Measurements from ENCODE around the gene NPY.

The NPY gene

DNA sequence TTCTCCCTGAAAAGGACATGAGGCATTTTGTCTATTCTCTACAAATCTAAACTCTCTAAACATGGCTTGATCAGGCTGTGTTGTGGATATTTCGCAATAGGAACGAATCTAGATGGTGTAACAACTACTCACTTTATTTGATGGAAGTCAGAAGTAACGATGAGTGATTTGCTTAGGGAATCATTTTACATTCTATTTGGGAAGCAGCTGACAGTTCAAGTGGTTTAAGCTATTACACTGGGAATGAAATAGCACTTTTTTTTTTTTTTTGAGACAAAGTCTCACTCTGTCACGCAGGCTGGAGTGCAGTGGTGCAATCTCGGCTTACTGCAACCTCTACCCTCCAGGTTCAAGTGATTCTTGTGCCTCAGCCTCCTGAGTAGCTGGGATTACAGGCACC lies 44.1 kb downstream of the NPY start:
- peak; percentile 41; the same call in 1 of the 2 replicates for TF ChIP-seq SNAI2 (CRISPR knock-in tag; IDR thresholded peaks at IDR 0.05)
- TF ChIP-seq OSR1 (CRISPR knock-in tag; IDR thresholded peaks at IDR 0.05): no peak
- TF ChIP-seq CSDC2 (CRISPR knock-in tag; IDR thresholded peaks at IDR 0.05): no peak
- no peak for TF ChIP-seq TOX (CRISPR knock-in tag; IDR thresholded peaks at IDR 0.05; ENCODE audit: borderline replicate concordance)
- TF ChIP-seq BACH2 (CRISPR knock-in tag; IDR thresholded peaks at IDR 0.05; ENCODE audit: borderline replicate concordance): no peak
- TF ChIP-seq, protein P1, sequence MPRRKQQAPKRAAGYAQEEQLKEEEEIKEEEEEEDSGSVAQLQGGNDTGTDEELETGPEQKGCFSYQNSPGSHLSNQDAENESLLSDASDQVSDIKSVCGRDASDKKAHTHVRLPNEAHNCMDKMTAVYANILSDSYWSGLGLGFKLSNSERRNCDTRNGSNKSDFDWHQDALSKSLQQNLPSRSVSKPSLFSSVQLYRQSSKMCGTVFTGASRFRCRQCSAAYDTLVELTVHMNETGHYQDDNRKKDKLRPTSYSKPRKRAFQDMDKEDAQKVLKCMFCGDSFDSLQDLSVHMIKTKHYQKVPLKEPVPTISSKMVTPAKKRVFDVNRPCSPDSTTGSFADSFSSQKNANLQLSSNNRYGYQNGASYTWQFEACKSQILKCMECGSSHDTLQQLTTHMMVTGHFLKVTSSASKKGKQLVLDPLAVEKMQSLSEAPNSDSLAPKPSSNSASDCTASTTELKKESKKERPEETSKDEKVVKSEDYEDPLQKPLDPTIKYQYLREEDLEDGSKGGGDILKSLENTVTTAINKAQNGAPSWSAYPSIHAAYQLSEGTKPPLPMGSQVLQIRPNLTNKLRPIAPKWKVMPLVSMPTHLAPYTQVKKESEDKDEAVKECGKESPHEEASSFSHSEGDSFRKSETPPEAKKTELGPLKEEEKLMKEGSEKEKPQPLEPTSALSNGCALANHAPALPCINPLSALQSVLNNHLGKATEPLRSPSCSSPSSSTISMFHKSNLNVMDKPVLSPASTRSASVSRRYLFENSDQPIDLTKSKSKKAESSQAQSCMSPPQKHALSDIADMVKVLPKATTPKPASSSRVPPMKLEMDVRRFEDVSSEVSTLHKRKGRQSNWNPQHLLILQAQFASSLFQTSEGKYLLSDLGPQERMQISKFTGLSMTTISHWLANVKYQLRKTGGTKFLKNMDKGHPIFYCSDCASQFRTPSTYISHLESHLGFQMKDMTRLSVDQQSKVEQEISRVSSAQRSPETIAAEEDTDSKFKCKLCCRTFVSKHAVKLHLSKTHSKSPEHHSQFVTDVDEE (CRISPR knock-in tag; IDR thresholded peaks at IDR 0.05): no peak
- no peak for TF ChIP-seq ZNF8 (CRISPR knock-in tag; IDR thresholded peaks at IDR 0.05)
- TF ChIP-seq, protein P2, sequence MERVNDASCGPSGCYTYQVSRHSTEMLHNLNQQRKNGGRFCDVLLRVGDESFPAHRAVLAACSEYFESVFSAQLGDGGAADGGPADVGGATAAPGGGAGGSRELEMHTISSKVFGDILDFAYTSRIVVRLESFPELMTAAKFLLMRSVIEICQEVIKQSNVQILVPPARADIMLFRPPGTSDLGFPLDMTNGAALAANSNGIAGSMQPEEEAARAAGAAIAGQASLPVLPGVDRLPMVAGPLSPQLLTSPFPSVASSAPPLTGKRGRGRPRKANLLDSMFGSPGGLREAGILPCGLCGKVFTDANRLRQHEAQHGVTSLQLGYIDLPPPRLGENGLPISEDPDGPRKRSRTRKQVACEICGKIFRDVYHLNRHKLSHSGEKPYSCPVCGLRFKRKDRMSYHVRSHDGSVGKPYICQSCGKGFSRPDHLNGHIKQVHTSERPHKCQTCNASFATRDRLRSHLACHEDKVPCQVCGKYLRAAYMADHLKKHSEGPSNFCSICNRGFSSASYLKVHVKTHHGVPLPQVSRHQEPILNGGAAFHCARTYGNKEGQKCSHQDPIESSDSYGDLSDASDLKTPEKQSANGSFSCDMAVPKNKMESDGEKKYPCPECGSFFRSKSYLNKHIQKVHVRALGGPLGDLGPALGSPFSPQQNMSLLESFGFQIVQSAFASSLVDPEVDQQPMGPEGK (CRISPR knock-in tag; IDR thresholded peaks at IDR 0.05; ENCODE audit: borderline replicate concordance): no peak
- TF ChIP-seq ISL1 (CRISPR knock-in tag; IDR thresholded peaks at IDR 0.05): peak; percentile 95
- TF ChIP-seq GLIS3 (CRISPR knock-in tag; IDR thresholded peaks at IDR 0.05): no peak
- no peak for TF ChIP-seq TCF4 (CRISPR knock-in tag; IDR thresholded peaks at IDR 0.05; ENCODE audit: borderline replicate concordance)
- TF ChIP-seq, protein P3, sequence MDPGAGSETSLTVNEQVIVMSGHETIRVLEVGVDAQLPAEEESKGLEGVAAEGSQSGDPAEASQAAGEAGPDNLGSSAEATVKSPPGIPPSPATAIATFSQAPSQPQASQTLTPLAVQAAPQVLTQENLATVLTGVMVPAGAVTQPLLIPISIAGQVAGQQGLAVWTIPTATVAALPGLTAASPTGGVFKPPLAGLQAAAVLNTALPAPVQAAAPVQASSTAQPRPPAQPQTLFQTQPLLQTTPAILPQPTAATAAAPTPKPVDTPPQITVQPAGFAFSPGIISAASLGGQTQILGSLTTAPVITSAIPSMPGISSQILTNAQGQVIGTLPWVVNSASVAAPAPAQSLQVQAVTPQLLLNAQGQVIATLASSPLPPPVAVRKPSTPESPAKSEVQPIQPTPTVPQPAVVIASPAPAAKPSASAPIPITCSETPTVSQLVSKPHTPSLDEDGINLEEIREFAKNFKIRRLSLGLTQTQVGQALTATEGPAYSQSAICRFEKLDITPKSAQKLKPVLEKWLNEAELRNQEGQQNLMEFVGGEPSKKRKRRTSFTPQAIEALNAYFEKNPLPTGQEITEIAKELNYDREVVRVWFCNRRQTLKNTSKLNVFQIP (CRISPR knock-in tag; IDR thresholded peaks at IDR 0.05; ENCODE audit: borderline replicate concordance, low read depth): no peak
- no peak for TF ChIP-seq ZFP30 (CRISPR knock-in tag; IDR thresholded peaks at IDR 0.05)
- no peak for TF ChIP-seq ESRRG (CRISPR knock-in tag; IDR thresholded peaks at IDR 0.05)
- TF ChIP-seq ZNF565 (CRISPR knock-in tag; conservative IDR thresholded peaks at IDR 0.05; ENCODE audit: low read depth): no peak
- ATAC-seq: no peak

DNA sequence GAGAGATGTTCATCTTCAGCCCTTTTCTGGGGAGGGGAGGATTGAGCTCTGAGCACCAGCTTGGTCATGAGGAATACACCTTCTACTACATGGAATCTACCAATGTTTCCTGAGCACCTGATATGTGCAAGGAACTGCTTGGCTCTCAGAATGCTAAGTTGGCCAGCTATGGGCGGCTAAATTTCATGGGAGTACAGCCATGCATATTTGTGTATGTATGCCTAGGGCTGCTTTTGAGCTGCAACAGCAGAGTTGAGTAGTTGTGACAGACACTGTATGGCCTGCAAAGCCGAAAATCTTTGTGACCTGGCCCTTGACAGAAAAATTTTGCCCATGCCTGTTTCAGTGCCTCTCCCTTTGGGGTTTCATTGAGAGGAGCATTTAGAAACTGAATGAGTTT lies 44.9 kb downstream of the NPY start:
- ATAC-seq: no peak
- TF ChIP-seq OSR1 (CRISPR knock-in tag; IDR thresholded peaks at IDR 0.05) (no peak), ZNF565 (CRISPR knock-in tag; conservative IDR thresholded peaks at IDR 0.05; ENCODE audit: low read depth) (no peak), ZC3H10 (CRISPR knock-in tag; IDR thresholded peaks at IDR 0.05) (no peak), SNAI2 (CRISPR knock-in tag; IDR thresholded peaks at IDR 0.05) (no peak), TOX (CRISPR knock-in tag; IDR thresholded peaks at IDR 0.05; ENCODE audit: borderline replicate concordance) (no peak), BACH2 (CRISPR knock-in tag; IDR thresholded peaks at IDR 0.05; ENCODE audit: borderline replicate concordance) (no peak), RARB (CRISPR knock-in tag; IDR thresholded peaks at IDR 0.05) (no peak)
- TF ChIP-seq, protein P1 (CRISPR knock-in tag; IDR thresholded peaks at IDR 0.05): no peak

DNA sequence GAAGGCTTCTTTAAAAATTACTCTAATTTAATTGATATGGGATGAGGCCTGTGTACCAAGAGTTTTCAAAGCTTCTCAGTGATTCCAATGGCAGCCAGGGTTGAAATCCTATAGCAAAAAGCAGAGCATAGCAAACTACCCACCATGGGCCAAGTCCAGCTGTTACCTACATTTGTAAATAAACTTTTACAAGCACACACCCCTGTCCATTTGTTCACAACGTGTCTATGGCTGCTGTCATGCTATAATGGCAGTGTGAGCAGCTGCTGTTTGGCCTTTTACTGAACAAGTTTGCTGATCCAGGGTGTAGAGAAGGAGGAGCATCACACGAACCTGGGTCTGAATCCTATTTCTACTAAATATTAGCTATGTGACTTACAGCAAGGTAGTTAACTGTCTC lies 50.0 kb downstream of the NPY start:
- TF ChIP-seq ISL1 (CRISPR knock-in tag; IDR thresholded peaks at IDR 0.05) (no peak), GLIS3 (CRISPR knock-in tag; IDR thresholded peaks at IDR 0.05) (no peak), ZFP3 (CRISPR knock-in tag; IDR thresholded peaks at IDR 0.05) (no peak), OSR1 (CRISPR knock-in tag; IDR thresholded peaks at IDR 0.05) (no peak), SNAI2 (CRISPR knock-in tag; IDR thresholded peaks at IDR 0.05) (no peak), ARNTL (CRISPR knock-in tag; IDR thresholded peaks at IDR 0.05; ENCODE audit: borderline replicate concordance, low read depth) (no peak), TOX (CRISPR knock-in tag; IDR thresholded peaks at IDR 0.05; ENCODE audit: borderline replicate concordance) (no peak), ZNF70 (CRISPR knock-in tag; IDR thresholded peaks at IDR 0.05) (no peak), ZNF8 (CRISPR knock-in tag; IDR thresholded peaks at IDR 0.05) (no peak), ZC3H10 (CRISPR knock-in tag; IDR thresholded peaks at IDR 0.05) (no peak), ESRRG (CRISPR knock-in tag; IDR thresholded peaks at IDR 0.05) (no peak)
- TF ChIP-seq, protein P2 (CRISPR knock-in tag; IDR thresholded peaks at IDR 0.05; ENCODE audit: borderline replicate concordance): no peak
- TF ChIP-seq, protein P4, sequence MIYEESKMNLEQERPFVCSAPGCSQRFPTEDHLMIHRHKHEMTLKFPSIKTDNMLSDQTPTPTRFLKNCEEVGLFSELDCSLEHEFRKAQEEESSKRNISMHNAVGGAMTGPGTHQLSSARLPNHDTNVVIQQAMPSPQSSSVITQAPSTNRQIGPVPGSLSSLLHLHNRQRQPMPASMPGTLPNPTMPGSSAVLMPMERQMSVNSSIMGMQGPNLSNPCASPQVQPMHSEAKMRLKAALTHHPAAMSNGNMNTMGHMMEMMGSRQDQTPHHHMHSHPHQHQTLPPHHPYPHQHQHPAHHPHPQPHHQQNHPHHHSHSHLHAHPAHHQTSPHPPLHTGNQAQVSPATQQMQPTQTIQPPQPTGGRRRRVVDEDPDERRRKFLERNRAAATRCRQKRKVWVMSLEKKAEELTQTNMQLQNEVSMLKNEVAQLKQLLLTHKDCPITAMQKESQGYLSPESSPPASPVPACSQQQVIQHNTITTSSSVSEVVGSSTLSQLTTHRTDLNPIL (CRISPR knock-in tag; IDR thresholded peaks at IDR 0.05; ENCODE audit: low read depth): no peak
- TF ChIP-seq, protein P5, sequence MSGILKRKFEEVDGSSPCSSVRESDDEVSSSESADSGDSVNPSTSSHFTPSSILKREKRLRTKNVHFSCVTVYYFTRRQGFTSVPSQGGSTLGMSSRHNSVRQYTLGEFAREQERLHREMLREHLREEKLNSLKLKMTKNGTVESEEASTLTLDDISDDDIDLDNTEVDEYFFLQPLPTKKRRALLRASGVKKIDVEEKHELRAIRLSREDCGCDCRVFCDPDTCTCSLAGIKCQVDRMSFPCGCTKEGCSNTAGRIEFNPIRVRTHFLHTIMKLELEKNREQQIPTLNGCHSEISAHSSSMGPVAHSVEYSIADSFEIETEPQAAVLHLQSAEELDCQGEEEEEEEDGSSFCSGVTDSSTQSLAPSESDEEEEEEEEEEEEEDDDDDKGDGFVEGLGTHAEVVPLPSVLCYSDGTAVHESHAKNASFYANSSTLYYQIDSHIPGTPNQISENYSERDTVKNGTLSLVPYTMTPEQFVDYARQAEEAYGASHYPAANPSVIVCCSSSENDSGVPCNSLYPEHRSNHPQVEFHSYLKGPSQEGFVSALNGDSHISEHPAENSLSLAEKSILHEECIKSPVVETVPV (CRISPR knock-in tag; IDR thresholded peaks at IDR 0.05): no peak
- ATAC-seq: no peak

All from SK-N-SH treated with all-trans-retinoic acid at 6 μM for 48 hours (cell line).